ENCODE measurements around the gene LONP1. TPM values are rescaled to one million over a fixed set of nuclear protein-coding genes. Genes with fewer than 3 reads are reported as not detected.

Gene LONP1
- total and polyA plus RNA-seq, 2 of the 8 experiments (the other 6 are each of a cell fraction or from before 2014, with no cell fraction given): 98.1 to 117 TPM

- DNase-seq (ENCODE audit: low read depth in 1 of 2, low spot score in 2 of 2): no peak
- no peak overlapping the region for H3K9ac ChIP-seq (replicated peaks in 1 of 4; ENCODE audit: extremely low read depth in 1 of 4, low read depth in 3 of 4, low read length in 3 of 4)
Measured at GRCh38 chr19:5691822-5692722, 27.9 kb downstream of the LONP1 start.

More at GRCh38 chr19:5691822-5692722, 27.9 kb downstream of the LONP1 start:
- H2BK5ac ChIP-seq (ENCODE audit: low read depth, low read length): peak overlapping the region; percentile 52
- H2BK120ac ChIP-seq (replicated peaks; ENCODE audit: low read depth, low read length): no peak overlapping the region
- no peak overlapping the region for H2AFZ ChIP-seq (ENCODE audit: low read length)
- H3K79me2 ChIP-seq (ENCODE audit: control insufficient read depth in 1 of 2, insufficient read depth in 2 of 2, low read length in 2 of 2): peaks cover 10 to 39% of the 10 kb centered on the region in 2 experiments
- peak overlapping the region; percentile 61 to 67 for H3K4me2 ChIP-seq (ENCODE audit: insufficient read depth in 1 of 2, low read depth in 2 of 2, low read length in 2 of 2)
- peak overlapping the region; percentile 9 for H4K8ac ChIP-seq (ENCODE audit: extremely low read depth, insufficient read depth, low read length)
- H3K4me3 ChIP-seq (ENCODE audit: extremely low read depth in 1 of 4, insufficient read depth in 2 of 4, low read depth in 3 of 4, low read length in 4 of 4): peak overlapping the region; percentile 64 to 99 (median 83); a peak in 6 of 8 replicates
- H4K91ac ChIP-seq (replicated peaks; ENCODE audit: insufficient read length, low read length): no peak overlapping the region
- H3K18ac ChIP-seq (ENCODE audit: extremely low read depth, low read length): no peak overlapping the region
- no peak overlapping the region for H3K27ac ChIP-seq (ENCODE audit: low read depth, low read length)
- no peaks in the 10 kb centered on the region for H3K27me3 ChIP-seq (replicated peaks in 1 of 4; ENCODE audit: control insufficient read depth in 3 of 4, extremely low read depth in 1 of 4, insufficient read depth in 3 of 4, low read length in 3 of 4)
- H2BK12ac ChIP-seq (ENCODE audit: low read depth, low read length): no peak overlapping the region
- H3K4ac ChIP-seq (replicated peaks; ENCODE audit: insufficient read length, low read depth, low read length): no peak overlapping the region
- peaks cover 39 to 44% of the 10 kb centered on the region in 2 experiments for H4K20me1 ChIP-seq (replicated peaks in 1 of 2; ENCODE audit: control insufficient read depth in 1 of 2, insufficient read depth in 2 of 2, low read length in 2 of 2)
- H3K56ac ChIP-seq (replicated peaks; ENCODE audit: insufficient read length, low read depth, low read length): peak overlapping the region; percentile 30
- 86% methylated on average over 42 of the region's 42 CpGs; no CpG with 5 or more reads in 1 of the 2 experiments for WGBS, 2 experiments (ENCODE audit: extremely low coverage in 1 of 2, insufficient coverage in 1 of 2, insufficient read length in 1 of 2, insufficient replicate concordance in 2 of 2, low coverage in 1 of 2, low lambda C conversion rate in 2 of 2, missing lambda C conversion rate in 1 of 2)
- H2BK20ac ChIP-seq (ENCODE audit: low read length): no peak overlapping the region
- H3K36me3 ChIP-seq (ENCODE audit: control insufficient read depth in 2 of 4, insufficient read depth in 4 of 4, low read length in 3 of 4): peaks cover 32 to 61% (median 55%) of the 10 kb centered on the region in 4 experiments
- TF ChIP-seq SRF (IDR thresholded peaks at IDR 0.05; ENCODE audit: low read depth, low read length) (no peak), POLR2A (IDR thresholded peaks at IDR 0.05; ENCODE audit: control extremely low read depth in 1 of 2, low read depth in 2 of 2, low read length in 2 of 2) (peak; percentile 49 to 67), SP1 (IDR thresholded peaks at IDR 0.05; ENCODE audit: low read depth, low read length) (no peak), KDM4A (IDR thresholded peaks at IDR 0.05; ENCODE audit: low read depth, low read length, severe bottlenecking) (no peak), JUN (IDR thresholded peaks at IDR 0.05; ENCODE audit: low read depth, low read length) (no peak), SIRT6 (IDR thresholded peaks at IDR 0.05; ENCODE audit: low read length) (peak; percentile 38), NRF1 (IDR thresholded peaks at IDR 0.05; ENCODE audit: low read depth, low read length) (no peak), POLR2AphosphoS5 (IDR thresholded peaks at IDR 0.05; ENCODE audit: low read depth, low read length) (peak; percentile 69; the same call in 1 of the 2 replicates), ATF2 (IDR thresholded peaks at IDR 0.05; ENCODE audit: low read length) (0 out of 2 replicates have a peak, but pooled peaks have one; percentile 64)
- H3K4me1 ChIP-seq (replicated peaks in 1 of 4; ENCODE audit: control insufficient read depth in 3 of 4, insufficient read depth in 4 of 4, low read length in 3 of 4): peaks cover 0 to 3% (median 1%) of the 10 kb centered on the region in 4 experiments; a peak in 1 of 7 replicates
- no peak overlapping the region for H3K14ac ChIP-seq (ENCODE audit: insufficient read length)
- CTCF ChIA-PET (ENCODE audit: partially characterized antibody): interaction anchor here (1.0 to 3.3 kb wide), 2 partner anchors 16 to 104 kb away, joined by 3 to 23 read pairs; no protein-coding TSS in a partner anchor
- no peak for FAIRE-seq
- no peak overlapping the region for H3K23ac ChIP-seq (ENCODE audit: insufficient read length)
- H3K23me2 ChIP-seq (ENCODE audit: low read depth, low read length): peaks cover 5% of the 10 kb centered on the region; the same call in 1 of the 2 replicates
- no peak overlapping the region for H2AK5ac ChIP-seq (ENCODE audit: low read depth, low read length)
- H2BK15ac ChIP-seq (ENCODE audit: low read length): no peak overlapping the region
- H4K5ac ChIP-seq (ENCODE audit: insufficient read length, low read depth, low read length): no peak overlapping the region
- POLR2A ChIA-PET (ENCODE audit: partially characterized antibody): interaction anchor here (0.9 to 15.6 kb wide), 29 partner anchors 7 to 1283 kb away, joined by 3 to 620 read pairs (median 5); partner anchors contain the start of genes CATSPERD, LONP1, SAFB and SAFB2
- no peaks in the 10 kb centered on the region for H3K9me3 ChIP-seq (ENCODE audit: insufficient read depth in 2 of 2, low read depth in 1 of 2, low read length in 1 of 2)
- H3K79me1 ChIP-seq (ENCODE audit: low read depth, low read length): peaks cover 6% of the 10 kb centered on the region

Measured in H1 (cell line).